Limb (tissue), 2 donors: ENCODE measurements around the gene DTX3L.

Experiments used
- DNase-seq, 2 donors: peaks; one replicate each; pipeline ENCODE4 v3.0.0-alpha.2; 2016; ENCODE audit errors: extremely low spot score in 2 of 2

Gene DTX3L

GRCh38 chr3:122606330-122606729, 42.2 kb downstream of the DTX3L start:
- no peak for DNase-seq

- DNase-seq: no peak
Measured at GRCh38 chr3:122608916-122609315, 44.8 kb downstream of the DTX3L start.

GRCh38 chr3:122609798-122610559, 45.8 kb downstream of the DTX3L start:
- no peak for DNase-seq

- DNase-seq: no peak
Measured at GRCh38 chr3:122612696-122613095, 48.6 kb downstream of the DTX3L start.

GRCh38 chr3:122615303-122615702, 51.2 kb downstream of the DTX3L start:
- DNase-seq: no peak

GRCh38 chr3:122618614-122619013, 54.5 kb downstream of the DTX3L start:
- DNase-seq: no peak

- DNase-seq: no peak
Measured at GRCh38 chr3:122619040-122619439, 54.9 kb downstream of the DTX3L start.

GRCh38 chr3:122620399-122620798, 56.3 kb downstream of the DTX3L start:
- no peak for DNase-seq

GRCh38 chr3:122621112-122621511, 57.0 kb downstream of the DTX3L start:
- no peak for DNase-seq

- no peak for DNase-seq
Measured at GRCh38 chr3:122623031-122623829, 59.1 kb downstream of the DTX3L start.
